Spinal cord (tissue), 10 donors: ENCODE results near the gene GMPS. TPM values are rescaled to one million over a fixed set of nuclear protein-coding genes. Genes with fewer than 3 reads are reported as not detected.

Experiments used
- DNase-seq, 6 donors: peaks; one replicate each; pipeline versions ENCODE4 v3.0.0 to v3.0.0-alpha.2; 2013 to 2015; ENCODE audit warnings: low spot score in 6 of 6, low read depth in 4 of 6
- H3K27ac ChIP-seq: one replicate; pipeline ENCODE4 v1.5.1; 2013; ENCODE audit warnings: low read depth, low read length, control low read depth
- H3K27me3 ChIP-seq: one replicate; pipeline ENCODE4 v1.6.1; 2013; ENCODE audit warnings: low read length; ENCODE audit not compliant: control insufficient read depth, insufficient read depth
- H3K36me3 ChIP-seq: one replicate; pipeline ENCODE4 v1.6.1; 2013; ENCODE audit warnings: low read length; ENCODE audit not compliant: control insufficient read depth, insufficient read depth
- H3K4me1 ChIP-seq: one replicate; pipeline ENCODE4 v1.6.1; 2013; ENCODE audit warnings: low read length; ENCODE audit not compliant: control insufficient read depth, insufficient read depth
- H3K4me3 ChIP-seq: one replicate; pipeline ENCODE4 v1.5.1; 2013; ENCODE audit warnings: low read depth, low read length, control low read depth
- H3K9me3 ChIP-seq: one replicate; pipeline ENCODE4 v1.6.1; 2013; ENCODE audit warnings: low read length; ENCODE audit not compliant: control insufficient read depth, insufficient read depth
- WGBS: methylation state at CpG from one replicate; pipeline ENCODE4 v1.1.5; 2013; ENCODE audit warnings: missing lambda C conversion rate; ENCODE audit not compliant: insufficient coverage; 5-methylcytosine and 5-hydroxymethylcytosine counted together
- polyA plus RNA-seq, 2 donors: library from polyadenylated mRNA; unstranded; fragments of 120-200 nt; gene quantifications; one replicate each; pipeline ENCODE4 v1.2.1, GENCODE V29; 2013; ENCODE audit not compliant: insufficient read length in 2 of 2
- total RNA-seq, 2 donors: library from RNA; depleted of rRNA in 1 of 2; stranded (reverse); fragments of 120-200 nt in 1 of 2; fragments of >200 nt in 1 of 2; gene quantifications; one replicate each; pipeline versions ENCODE4 v1.2.3 to v1.2.4, GENCODE V29; 2013 to 2014
- donor health status: healthy.

GMPS gene
- total and polyA plus RNA-seq, 4 donors: 27.2 to 41.1 (median 34.4) TPM

GRCh38 chr3:155917781-155918180 lies 47.3 kb downstream of the GMPS start:
- no CpG with 5 or more reads among the region's 1 CpG for WGBS
- no peak for DNase-seq
- H3K27ac ChIP-seq: no peak overlapping the region
- no peaks in the 10 kb centered on the region for H3K27me3 ChIP-seq
- H3K4me1 ChIP-seq: no peaks in the 10 kb centered on the region
- H3K9me3 ChIP-seq: no peaks in the 10 kb centered on the region
- peaks cover 27% of the 10 kb centered on the region for H3K36me3 ChIP-seq
- no peak overlapping the region for H3K4me3 ChIP-seq

- no peaks in the 10 kb centered on the region for H3K9me3 ChIP-seq
- no peak overlapping the region for H3K27ac ChIP-seq
- H3K27me3 ChIP-seq: no peaks in the 10 kb centered on the region
- peaks cover 27% of the 10 kb centered on the region for H3K36me3 ChIP-seq
- DNase-seq: no peak
- H3K4me1 ChIP-seq: no peaks in the 10 kb centered on the region
- no peak overlapping the region for H3K4me3 ChIP-seq
These were observed 49.3 kb downstream of the GMPS start for GRCh38 chr3:155919728-155920127.

- WGBS: 29% methylated on average over 1 of the region's 2 CpGs
These were observed 51.0 kb downstream of the GMPS start for GRCh38 chr3:155921486-155921885.

GRCh38 chr3:155934230-155934629 lies 63.8 kb downstream of the GMPS start:
- H3K36me3 ChIP-seq: peaks cover 6% of the 10 kb centered on the region
- H3K4me1 ChIP-seq: no peaks in the 10 kb centered on the region
- H3K27me3 ChIP-seq: no peaks in the 10 kb centered on the region
- WGBS: 40% methylated on average over 1 of the region's 2 CpGs
- H3K27ac ChIP-seq: no peak overlapping the region
- DNase-seq: peak in 1 of 6 donors; percentile 11
- no peak overlapping the region for H3K4me3 ChIP-seq
- no peaks in the 10 kb centered on the region for H3K9me3 ChIP-seq

More at GRCh38 chr3:155921486-155921885, 51.0 kb downstream of the GMPS start:
- no peak for DNase-seq
- Histone ChIP-seq H3K27ac (no peak overlapping the region), H3K4me3 (no peak overlapping the region), H3K4me1 (no peaks in the 10 kb centered on the region), H3K27me3 (no peaks in the 10 kb centered on the region), H3K9me3 (no peaks in the 10 kb centered on the region), H3K36me3 (peaks cover 12% of the 10 kb centered on the region)

- Histone ChIP-seq H3K27me3 (no peaks in the 10 kb centered on the region), H3K9me3 (no peaks in the 10 kb centered on the region), H3K4me3 (no peak overlapping the region), H3K4me1 (no peaks in the 10 kb centered on the region), H3K27ac (no peak overlapping the region), H3K36me3 (peaks cover 7% of the 10 kb centered on the region)
- no CpG with 5 or more reads among the region's 2 CpGs for whole genome bisulfite sequencing
- DNase-seq: no peak
These were observed 68.0 kb downstream of the GMPS start for GRCh38 chr3:155938409-155938808.

- H3K4me1 ChIP-seq: no peaks in the 10 kb centered on the region
- H3K36me3 ChIP-seq: peaks cover 7% of the 10 kb centered on the region
- no peaks in the 10 kb centered on the region for H3K27me3 ChIP-seq
- no peaks in the 10 kb centered on the region for H3K9me3 ChIP-seq
- H3K27ac ChIP-seq: no peak overlapping the region
- no peak for DNase-seq
- no peak overlapping the region for H3K4me3 ChIP-seq
- WGBS: no CpG with 5 or more reads among the region's 5 CpGs
These were observed 70.9 kb downstream of the GMPS start for GRCh38 chr3:155941354-155941753.

- Histone ChIP-seq H3K4me3 (no peak overlapping the region), H3K27me3 (no peaks in the 10 kb centered on the region), H3K4me1 (no peaks in the 10 kb centered on the region), H3K27ac (no peak overlapping the region), H3K36me3 (peaks cover 7% of the 10 kb centered on the region), H3K9me3 (no peaks in the 10 kb centered on the region)
- no peak for DNase-seq
- WGBS: no CpG with 5 or more reads among the region's 2 CpGs
These were observed 73.6 kb downstream of the GMPS start for GRCh38 chr3:155944081-155944480.

- Histone ChIP-seq H3K4me3 (no peak overlapping the region), H3K27me3 (no peaks in the 10 kb centered on the region), H3K27ac (no peak overlapping the region), H3K4me1 (no peaks in the 10 kb centered on the region), H3K9me3 (no peaks in the 10 kb centered on the region), H3K36me3 (peaks cover 4% of the 10 kb centered on the region)
- no CpG with 5 or more reads among the region's 2 CpGs for WGBS
- no peak for DNase-seq
These were observed 75.7 kb downstream of the GMPS start for GRCh38 chr3:155946178-155946577.

GRCh38 chr3:155948476-155948875 lies 78.0 kb downstream of the GMPS start:
- Histone ChIP-seq H3K27ac (no peak overlapping the region), H3K4me3 (no peak overlapping the region), H3K9me3 (no peaks in the 10 kb centered on the region), H3K4me1 (no peaks in the 10 kb centered on the region), H3K36me3 (no peaks in the 10 kb centered on the region), H3K27me3 (no peaks in the 10 kb centered on the region)
- WGBS: no CpG with 5 or more reads among the region's 4 CpGs
- DNase-seq: no peak

- WGBS: 78% methylated on average over 4 of the region's 8 CpGs
- no peaks in the 10 kb centered on the region for H3K9me3 ChIP-seq
These were observed 79.2 kb downstream of the GMPS start for GRCh38 chr3:155949453-155950217.

More at GRCh38 chr3:155949453-155950217, 79.2 kb downstream of the GMPS start:
- DNase-seq: no peak
- no peak overlapping the region for H3K27ac ChIP-seq
- no peaks in the 10 kb centered on the region for H3K27me3 ChIP-seq
- H3K4me3 ChIP-seq: no peak overlapping the region
- no peaks in the 10 kb centered on the region for H3K36me3 ChIP-seq
- no peaks in the 10 kb centered on the region for H3K4me1 ChIP-seq
